Inflammatory macrophage (primary cell): Measurements from ENCODE around the gene SPACA7.

ENCODE experiments used
- DNase-seq, 2 donors: peaks; one replicate each; pipeline ENCODE4 v3.0.0-alpha.2; 2020 to 2022

The SPACA7 gene

GRCh38 chr13:112466132-112467058, 90.2 kb downstream of the SPACA7 start:
- no peak for DNase-seq

DNA sequence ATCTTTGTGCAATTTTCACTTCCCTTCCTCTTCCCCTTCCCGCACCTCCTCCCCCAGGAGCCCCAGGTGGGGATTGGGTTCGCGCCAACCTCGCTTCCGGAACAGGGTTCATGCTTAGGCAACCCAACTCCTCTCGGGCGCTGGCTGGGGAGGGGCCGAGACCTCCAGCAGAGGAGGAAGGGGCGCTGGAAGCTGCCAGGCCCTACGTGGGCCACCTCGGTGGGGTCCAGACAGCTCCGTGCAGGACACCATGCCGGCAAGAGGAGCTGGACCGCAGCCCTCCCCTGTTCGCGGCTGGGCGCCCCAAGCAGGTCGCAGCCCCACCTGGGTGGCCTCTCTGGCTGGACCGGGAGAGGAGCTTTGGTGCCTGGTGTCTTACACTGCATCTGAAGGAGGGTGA, 91.1 kb downstream of the SPACA7 start:
- DNase-seq = no peak

GRCh38 chr13:112468069-112468468, 91.9 kb downstream of the SPACA7 start:
- DNase-seq = no peak

DNA sequence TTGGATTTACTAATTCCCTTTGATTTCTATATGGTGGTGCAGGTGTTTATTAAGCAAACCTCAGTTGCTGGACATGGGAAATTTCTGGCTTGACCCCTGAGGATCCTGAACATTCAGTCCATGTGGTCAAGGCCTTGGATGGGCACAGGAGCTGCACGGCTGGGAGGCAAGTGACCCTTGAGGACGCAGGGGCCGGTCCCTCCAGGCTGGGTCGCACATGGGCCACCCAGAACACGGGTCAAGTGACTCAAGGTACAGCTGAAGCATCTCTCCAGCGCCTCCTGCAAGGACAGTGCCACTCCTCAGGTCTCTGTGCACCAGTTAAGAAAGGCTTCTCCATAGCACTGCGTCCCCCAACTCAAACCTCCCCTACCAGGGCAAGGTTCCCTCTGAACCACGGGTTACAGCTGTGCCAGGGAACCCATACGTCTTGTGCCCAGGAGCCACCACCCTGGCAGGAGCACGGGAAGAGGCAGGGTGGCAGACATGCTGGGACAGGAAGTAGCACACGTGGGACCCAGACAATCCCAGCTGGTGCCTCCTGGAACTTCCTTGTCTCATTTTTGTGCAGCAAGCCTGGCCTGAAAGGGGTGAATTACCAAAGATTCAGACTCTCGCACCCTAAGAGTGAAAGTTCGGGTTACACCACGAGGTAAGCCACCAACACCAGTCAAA, 93.1 kb downstream of the SPACA7 start:
- no peak for DNase-seq

GRCh38 chr13:112473818-112474217, 97.7 kb downstream of the SPACA7 start:
- DNase-seq = no peak

GRCh38 chr13:112474869-112475268, 98.7 kb downstream of the SPACA7 start:
- no peak for DNase-seq

GRCh38 chr13:112475889-112476288, 99.7 kb downstream of the SPACA7 start:
- DNase-seq = no peak

GRCh38 chr13:112477070-112477619, 101.0 kb downstream of the SPACA7 start:
- DNase-seq = no peak

GRCh38 chr13:112479389-112479788, 103.2 kb downstream of the SPACA7 start:
- no peak for DNase-seq

DNA sequence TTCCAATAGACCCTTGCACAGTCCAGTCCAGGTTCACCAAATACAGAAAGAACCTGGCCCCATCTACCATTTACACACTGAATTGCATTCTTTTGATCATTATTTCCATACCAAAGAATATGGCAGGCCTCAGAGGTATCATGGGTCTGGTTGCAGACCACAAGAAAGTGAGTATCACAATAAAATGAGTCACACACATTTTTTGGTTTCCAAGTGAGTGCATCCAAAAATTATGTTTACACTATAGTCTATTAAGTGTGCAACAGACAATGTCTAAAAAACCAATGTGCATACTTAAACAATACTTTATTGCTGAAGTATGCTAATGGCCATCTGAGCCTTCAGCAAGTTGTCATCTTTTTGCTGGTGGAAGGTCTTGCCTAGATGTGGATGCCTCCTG, 105.3 kb downstream of the SPACA7 start:
- no peak for DNase-seq

GRCh38 chr13:112483299-112483698, 107.1 kb downstream of the SPACA7 start:
- peak in 1 of 2 donors; percentile 33 for DNase-seq
